AG10803 (cell line): Measurements from ENCODE around the gene HIP1R.
A peak's percentile ranks its signal among the peaks of the same experiment; 100 is the strongest.

Source experiments
- DNase-seq: peaks from one replicate; pipeline ENCODE4 v3.0.0; 2010; ENCODE audit warnings: low read depth
- H3K4me3 ChIP-seq: 2 replicates; pipeline ENCODE4 v1.5.1; 2011; ENCODE audit warnings: mild to moderate bottlenecking, low read length, control low read depth
- CTCF ChIP-seq: conservative IDR thresholded peaks from 2 replicates; pipeline ENCODE4 v1.5.1; 2011; ENCODE audit warnings: mild to moderate bottlenecking, low read length, control low read depth, inconsistent platforms

The HIP1R gene

GRCh38 chr12:122834104-122834920 is 945 bp upstream of the HIP1R start:
- DNase-seq: peak; percentile 36
- TF ChIP-seq CTCF: peak; percentile 12; the same call in 1 of the 2 replicates
- H3K4me3 ChIP-seq: peak overlapping the region; percentile 66

GRCh38 chr12:122835750-122836026 is 431 bp downstream of the HIP1R start:
- no peak for TF ChIP-seq CTCF

GRCh38 chr12:122836027-122836921 is 1.0 kb downstream of the HIP1R start:
- no peak for DNase-seq

More at GRCh38 chr12:122835750-122836026, 431 bp downstream of the HIP1R start:
- no peak for DNase-seq
- H3K4me3 ChIP-seq: peak overlapping the region; percentile 66

GRCh38 chr12:122837306-122838265 is 2.3 kb downstream of the HIP1R start:
- no peak overlapping the region for H3K4me3 ChIP-seq
- TF ChIP-seq CTCF: no peak
- no peak for DNase-seq

More at GRCh38 chr12:122836027-122836921, 1.0 kb downstream of the HIP1R start:
- TF ChIP-seq CTCF: no peak
- peak overlapping the region; percentile 66 for H3K4me3 ChIP-seq

- H3K4me3 ChIP-seq: no peak overlapping the region
- no peak for TF ChIP-seq CTCF
These were observed 3.6 kb downstream of the HIP1R start for GRCh38 chr12:122838841-122839240.

GRCh38 chr12:122839907-122840554 is 4.8 kb downstream of the HIP1R start:
- no peak for DNase-seq
- no peak overlapping the region for H3K4me3 ChIP-seq
- no peak for TF ChIP-seq CTCF

More at GRCh38 chr12:122838841-122839240, 3.6 kb downstream of the HIP1R start:
- no peak for DNase-seq
